Lower leg skin (tissue), 3 donors: ENCODE data around the gene PCMTD2.

Experiments used
- POLR2A ChIP-seq, 2 donors: fragments of 450-650 bp; IDR thresholded peaks; one replicate each; pipeline ENCODE4 v1.6.1; 2016 to 2017; ENCODE audit warnings: antibody characterized with exemption in 2 of 2, mild to moderate bottlenecking in 1 of 2, moderate library complexity in 1 of 2
- TF ChIP-seq, protein P1 (sequence below), 3 donors: fragments of 450-650 bp; IDR thresholded peaks; one replicate each; pipeline ENCODE4 v1.5.1; 2016; ENCODE audit warnings: antibody characterized with exemption in 3 of 3, mild to moderate bottlenecking in 3 of 3, moderate library complexity in 2 of 3

DNA sequence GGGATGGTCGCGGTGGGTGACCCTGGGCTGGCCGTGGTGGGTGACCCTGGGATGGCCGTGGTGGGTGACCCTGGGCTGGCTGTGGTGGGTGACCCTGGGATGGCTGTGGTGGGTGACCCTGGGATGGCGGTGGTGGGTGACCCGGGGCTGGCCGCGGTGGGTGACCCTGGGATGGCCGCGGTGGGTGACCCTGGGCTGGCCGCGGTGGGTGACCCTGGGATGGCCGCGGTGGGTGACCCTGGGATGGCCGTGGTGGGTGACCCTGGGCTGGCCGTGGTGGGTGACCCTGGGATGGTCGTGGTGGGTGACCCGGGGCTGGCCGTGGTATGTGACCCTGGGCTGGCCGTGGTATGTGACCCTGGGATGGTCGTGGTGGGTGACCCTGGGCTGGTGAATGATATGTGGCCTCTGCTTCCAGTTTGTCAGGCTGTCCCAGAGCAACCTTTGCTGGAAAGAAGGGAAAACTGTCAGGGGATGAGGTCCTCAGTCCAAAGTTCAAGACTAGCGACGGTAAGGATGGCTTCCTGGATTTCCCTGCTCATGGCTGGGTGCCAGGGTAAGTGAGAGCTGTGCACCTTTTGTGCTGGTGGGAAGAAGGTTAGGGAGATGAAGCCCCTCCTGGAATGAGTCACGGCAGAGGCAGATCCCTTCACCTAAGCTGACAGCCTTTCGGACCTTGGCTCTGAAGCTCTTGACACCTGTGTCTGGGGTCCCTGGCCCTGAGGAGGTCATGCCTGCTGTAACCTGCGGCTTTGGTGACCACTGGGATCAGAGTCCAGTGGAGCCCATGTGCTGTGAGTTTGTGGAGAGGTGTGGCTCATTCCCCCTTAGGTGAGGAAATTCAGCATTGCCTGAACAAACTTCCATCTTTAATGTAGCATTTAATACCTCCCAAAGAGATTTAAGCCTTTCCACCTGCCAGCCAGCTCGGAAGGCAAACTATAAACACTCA lies 19.1 kb upstream of the PCMTD2 start:
- TF ChIP-seq, protein P1, sequence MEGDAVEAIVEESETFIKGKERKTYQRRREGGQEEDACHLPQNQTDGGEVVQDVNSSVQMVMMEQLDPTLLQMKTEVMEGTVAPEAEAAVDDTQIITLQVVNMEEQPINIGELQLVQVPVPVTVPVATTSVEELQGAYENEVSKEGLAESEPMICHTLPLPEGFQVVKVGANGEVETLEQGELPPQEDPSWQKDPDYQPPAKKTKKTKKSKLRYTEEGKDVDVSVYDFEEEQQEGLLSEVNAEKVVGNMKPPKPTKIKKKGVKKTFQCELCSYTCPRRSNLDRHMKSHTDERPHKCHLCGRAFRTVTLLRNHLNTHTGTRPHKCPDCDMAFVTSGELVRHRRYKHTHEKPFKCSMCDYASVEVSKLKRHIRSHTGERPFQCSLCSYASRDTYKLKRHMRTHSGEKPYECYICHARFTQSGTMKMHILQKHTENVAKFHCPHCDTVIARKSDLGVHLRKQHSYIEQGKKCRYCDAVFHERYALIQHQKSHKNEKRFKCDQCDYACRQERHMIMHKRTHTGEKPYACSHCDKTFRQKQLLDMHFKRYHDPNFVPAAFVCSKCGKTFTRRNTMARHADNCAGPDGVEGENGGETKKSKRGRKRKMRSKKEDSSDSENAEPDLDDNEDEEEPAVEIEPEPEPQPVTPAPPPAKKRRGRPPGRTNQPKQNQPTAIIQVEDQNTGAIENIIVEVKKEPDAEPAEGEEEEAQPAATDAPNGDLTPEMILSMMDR (IDR thresholded peaks at IDR 0.05), result peak in 1 of 3 donors; percentile 48
- TF ChIP-seq POLR2A (IDR thresholded peaks at IDR 0.05), result no peak
